HG03457 (cell line): ENCODE results near the gene JCHAIN.
A peak's percentile ranks its signal among the peaks of the same experiment; 100 is the strongest.
"Not testable (repeated sequence)": the region's sequence is repeated elsewhere in the genome, so short reads cannot be mapped to it uniquely, and the experiment has no call there.

Experiments
- ATAC-seq: cut with Tn5 transposase; IDR thresholded peaks from one replicate; pipeline ENCODE4 v1.9.1; 2021; ENCODE audit warnings: moderate number of reproducible peaks; ENCODE audit not compliant: unreplicated experiment

The JCHAIN gene

DNA sequence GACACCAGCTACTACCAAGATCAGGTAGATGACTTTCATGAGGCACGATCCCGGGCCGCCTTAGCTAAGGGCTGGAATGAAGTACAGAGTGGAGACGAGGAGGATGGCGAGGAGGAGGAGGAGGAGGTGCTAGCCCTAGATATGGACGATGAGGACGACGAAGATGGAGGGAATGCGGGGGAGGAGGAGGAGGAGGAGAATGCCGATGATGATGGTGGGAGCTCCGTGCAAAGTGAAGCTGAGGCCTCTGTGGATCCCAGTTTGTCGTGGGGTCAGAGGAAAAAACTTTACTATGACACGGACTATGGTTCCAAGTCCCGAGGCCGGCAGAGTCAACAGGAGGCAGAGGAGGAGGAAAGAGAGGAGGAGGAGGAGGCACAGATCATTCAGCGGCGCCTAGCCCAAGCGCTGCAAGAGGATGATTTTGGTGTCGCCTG, 22.5 kb upstream of the JCHAIN start:
- ATAC-seq, result no peak

DNA sequence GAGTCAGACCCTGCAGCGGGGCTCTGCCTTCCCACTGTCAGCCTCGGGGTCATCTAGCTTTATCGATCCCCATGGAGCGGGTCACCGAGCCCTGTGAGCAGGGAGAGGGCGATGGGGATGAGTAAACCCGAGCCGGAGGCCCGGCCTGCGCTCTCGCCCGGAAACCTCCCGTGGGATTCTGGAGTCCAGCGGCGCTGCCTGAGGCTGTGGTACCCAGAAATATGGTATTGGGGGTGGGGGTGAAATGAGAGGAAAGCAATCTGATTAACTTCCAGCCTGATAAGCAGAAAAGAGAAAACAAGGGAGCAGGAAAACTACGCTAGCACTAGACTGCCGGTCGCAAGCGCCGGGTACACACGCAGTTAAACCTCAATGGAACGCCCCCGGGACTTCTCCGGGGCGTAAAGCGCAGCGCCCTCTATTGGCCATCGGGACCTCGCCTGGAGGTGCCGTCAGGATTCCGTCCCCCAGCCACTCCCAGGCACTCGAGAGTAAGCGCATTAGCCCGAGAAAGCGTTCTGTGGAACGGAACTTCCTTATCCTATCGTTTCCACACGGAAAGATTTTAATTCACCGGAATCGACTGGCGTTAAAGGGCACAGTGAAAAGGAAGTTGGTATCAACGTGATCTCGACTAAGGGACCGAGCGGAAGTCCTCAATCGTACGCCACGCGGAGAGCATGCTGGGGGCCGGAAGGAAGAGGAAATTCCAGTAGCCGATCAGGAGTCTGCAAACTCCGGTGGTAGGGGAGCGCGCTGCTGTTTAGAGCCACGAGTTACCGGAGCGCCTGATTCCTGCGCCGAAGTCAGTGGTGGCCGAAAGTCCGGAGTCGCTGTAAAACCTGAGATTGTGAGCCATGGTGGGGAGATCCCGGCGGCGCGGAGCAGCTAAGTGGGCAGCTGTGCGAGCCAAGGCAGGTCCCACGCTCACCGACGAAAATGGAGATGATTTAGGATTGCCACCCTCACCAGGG, 21.8 kb upstream of the JCHAIN start, which contains the start of gene UTP3:
UTP3 (plus strand) TSS at position 712 of the 974 bp plus-strand sequence; CDS start at position 858, 146 bp downstream.
- ATAC-seq, result peak; percentile 90

DNA sequence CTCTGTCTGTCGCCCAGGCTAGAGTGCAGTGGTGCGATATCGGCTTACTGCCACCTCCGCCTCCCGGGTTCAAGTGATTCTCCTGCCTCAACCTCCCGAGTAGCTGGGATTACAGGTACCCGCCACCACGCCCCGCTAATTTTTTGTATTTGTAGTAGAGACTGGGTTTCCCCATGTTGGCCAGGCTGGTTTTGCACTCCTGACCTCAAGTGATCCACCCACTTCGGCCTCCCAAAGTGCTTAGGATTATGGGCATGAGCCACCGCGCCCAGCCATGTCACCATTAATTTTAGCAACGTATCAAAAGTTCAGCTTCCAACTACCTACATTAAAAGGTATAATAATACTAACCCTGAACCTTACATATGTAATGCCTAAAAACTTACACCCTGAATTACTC, 21.1 kb upstream of the JCHAIN start:
- ATAC-seq, result peak; percentile 2

DNA sequence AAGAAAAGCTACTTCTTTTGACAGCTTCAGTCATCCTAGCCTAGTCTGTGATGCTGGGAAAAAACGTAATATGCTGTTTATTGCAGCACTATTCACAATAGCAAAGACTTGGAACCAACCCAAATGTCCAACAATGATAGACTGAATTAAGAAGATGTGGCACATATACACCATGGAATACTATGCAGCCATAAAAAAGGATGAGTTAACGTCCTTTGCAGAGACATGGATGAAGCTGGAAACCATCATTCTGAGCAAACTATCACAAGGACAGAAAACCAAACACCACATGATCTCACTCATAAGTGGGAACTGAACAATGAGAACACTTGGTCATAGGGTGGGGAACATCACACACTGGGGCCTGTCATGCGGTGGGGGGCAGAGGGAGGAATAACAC, 15.8 kb upstream of the JCHAIN start:
- not testable (repeated sequence) for ATAC-seq

DNA sequence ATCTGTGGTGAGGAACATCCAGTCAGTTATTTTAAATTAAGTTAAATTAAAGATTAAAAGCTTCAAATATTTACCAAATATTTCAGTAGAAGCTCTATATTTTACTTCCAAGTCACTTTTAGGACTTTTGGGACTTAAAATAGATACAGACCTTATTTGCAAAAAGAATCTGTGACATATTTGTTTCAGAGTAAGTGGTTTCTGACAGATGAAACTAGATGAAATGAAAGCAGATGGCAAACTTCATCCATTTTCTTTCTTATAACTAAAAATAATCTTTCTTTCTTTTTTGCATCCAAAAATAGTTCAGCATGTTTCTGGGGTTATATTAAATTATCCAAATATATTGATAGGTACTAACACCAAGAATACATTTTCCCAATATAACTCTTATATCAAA, 15.4 kb upstream of the JCHAIN start:
- peak; percentile 42 for ATAC-seq

DNA sequence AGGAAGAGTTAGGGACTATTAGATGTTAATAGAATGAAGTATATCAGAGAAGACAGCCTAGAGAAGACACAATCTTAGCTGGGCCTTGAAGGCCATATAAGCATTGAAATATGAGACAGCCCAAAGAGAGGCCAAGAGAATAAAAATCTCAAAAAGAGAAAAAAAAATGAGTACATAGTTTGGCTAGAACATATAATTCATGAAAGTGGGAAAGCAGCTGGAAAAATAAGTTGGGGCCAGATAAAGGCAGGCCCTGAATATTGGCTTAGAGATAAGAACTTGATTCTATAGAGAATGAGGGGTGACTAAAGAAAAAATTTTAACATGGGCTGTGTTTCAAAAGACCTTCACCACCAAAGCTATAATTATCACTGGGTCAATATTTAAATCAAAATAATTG, 14.6 kb upstream of the JCHAIN start:
- no peak for ATAC-seq

DNA sequence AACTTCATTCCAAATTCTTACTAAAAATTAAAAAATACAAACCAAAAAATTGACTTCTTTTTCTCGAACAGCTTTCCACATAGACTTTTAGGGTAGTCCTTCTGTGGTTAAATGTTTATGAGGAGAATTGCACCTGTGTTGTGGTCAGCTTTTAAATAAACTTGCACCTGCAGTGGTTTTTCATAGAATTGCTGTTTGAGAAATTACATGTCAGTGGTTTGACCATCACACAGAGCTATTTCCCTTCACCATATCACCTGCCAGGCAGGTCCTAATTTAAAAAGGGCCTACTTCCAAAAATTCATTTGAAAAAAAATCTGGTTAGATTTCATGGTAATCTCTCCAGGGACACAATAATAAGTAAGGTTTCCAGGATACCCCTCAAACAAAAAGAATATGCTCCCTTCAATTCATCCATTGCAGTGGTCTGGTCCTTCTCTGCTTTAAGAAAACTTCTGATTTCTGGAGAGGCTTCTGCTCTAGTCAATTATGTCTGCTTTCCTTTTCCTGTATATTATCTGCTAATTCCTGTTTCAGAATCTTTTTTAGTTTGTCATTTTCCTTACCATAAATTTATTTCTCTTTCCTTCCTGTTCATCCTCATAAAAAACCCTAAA, 12.2 kb upstream of the JCHAIN start:
- peak; percentile 57 for ATAC-seq

DNA sequence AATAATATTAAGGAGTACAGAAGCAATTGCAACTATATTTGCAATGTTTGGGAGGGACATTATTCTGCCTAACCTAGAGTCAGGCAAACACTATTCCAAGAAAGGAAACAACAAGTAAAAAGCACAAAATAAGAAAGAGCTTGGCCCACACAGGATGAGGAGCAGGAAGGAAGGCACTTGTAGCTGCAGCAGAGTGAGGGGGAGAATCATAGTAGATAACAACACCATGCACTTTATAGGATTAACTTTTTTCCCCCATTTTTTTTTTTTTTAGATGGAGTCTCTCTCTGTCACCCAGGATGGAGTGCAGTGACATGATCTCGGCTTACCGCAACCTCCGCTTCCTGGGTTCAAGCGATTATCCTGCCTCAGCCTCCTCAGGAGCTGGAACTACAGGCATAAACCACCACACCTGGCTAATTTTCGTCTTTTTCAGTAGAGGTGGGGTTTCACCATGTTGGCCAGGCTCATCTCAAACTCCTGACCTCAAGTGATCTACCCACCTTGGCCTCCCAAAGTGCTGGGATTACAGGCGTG, 10.3 kb upstream of the JCHAIN start:
- no peak for ATAC-seq

DNA sequence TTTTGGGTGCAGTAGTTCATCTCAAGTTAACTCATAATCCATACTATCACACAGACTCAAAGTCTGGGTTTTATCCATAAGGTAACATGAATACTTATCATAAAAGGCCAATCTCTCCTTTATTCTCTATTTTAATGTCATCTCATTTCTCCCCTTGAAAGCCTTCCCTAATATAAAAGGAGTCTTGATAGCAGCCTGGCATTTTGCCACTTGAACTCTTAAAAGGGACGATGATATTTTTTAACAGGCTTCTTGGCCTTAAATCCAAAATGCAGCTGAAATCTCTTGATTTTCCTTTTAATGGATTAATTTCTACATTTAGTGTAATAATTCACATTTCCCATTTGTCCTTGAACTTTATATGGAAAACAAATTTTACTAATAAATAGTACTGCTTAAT, 8.4 kb upstream of the JCHAIN start:
- ATAC-seq, result no peak

DNA sequence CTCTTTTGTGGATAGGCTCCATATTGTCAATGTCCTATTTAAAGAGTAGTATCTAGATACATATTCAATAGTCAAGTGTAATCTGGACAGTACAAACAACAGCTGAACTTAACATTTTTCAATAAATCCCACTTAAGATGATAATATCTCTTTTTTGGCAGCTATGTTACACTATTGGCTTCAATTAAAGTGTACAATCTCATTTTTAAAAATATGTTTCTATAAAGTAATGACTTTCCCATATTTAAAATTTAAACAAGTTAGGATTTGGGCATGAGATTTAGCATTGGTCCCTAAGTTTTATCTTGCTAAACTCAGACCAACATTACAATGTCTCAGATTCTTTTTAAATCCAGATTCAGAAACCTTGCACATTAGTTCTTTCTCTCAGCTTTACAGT, 7.9 kb upstream of the JCHAIN start:
- no peak for ATAC-seq

DNA sequence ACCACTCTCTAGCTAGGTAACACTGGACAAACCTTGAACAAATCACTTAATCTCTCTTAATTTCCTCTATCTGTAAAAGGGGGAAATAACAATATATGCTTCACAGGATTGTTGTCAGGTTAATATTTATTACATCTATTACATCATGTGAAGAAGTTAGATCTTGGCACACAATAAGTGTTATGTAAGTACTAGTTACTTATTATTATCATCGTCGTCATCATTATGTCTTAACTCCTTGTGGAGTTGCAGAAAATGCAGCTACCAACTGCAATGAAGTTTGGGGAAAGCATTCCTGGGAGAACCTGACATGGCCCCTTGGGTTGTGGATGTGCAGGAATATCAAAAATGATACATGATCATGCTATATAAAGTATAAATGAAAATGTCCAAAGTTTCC, 4.8 kb upstream of the JCHAIN start:
- no peak for ATAC-seq

DNA sequence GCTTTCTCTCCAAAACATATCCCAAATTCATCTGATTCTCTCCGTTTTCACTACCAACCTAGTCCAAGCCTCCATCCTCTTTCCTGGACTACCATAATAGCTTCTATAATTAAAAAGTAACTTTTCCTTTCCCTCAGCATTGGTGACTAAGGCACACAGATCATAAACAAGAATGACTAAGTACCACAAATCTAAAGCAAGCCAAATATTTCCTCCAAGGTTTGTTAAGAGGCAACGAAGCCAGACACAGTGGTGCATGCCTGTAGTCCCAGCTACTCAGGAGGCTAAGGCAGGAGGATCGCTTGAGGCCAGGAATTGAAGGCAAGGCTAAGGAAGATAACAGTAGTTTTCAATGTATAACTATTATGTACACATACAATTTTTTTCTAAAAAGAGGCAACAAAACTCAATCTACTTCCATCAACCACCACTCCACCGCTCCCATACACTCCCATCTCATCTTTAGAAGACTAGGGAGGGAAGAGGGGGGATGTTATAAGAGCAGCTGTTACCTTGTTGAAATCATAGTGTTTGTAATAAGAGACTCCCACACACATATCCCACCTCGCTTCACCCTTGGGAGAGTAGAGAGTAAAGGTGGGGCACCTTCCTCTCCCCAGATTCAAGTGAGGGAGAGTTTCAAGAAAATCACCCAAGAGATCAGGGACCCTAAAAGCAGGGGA, 4.2 kb upstream of the JCHAIN start:
- ATAC-seq, result no peak

DNA sequence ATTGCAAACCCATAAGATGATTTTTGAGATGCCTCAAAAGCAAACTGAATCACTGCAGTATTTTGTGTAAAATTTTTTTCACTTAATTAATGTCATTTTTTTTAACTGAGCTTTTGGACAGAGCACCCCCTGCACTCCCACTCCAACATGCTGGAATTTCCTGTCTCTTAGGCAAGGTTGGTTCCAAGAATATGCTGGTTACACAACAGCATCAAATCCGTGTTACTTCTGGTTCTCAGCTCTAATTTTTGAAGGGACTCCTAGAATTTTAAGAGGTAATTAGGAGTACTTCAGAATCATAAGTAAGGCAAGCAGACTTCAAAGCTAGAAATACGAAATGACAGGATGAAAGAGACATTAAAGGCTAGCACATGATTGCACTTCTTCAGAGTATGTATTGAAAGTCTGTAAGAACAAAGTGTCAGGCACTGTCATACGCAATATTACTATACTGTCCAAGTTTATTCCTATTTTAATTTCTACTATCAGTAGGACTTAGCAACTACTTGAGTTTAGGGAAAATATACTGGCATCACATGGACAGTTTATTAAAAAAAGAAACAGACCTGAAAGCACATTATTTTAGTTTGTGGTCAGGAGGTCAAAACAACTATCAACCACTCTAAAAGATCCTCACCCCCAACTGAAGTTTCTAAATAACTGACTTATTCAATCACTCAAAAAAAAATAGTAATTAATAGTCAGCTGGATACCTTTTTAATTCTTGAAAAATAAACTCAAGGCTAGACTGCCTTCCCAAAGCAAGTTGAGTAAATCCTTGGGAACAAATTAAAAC, 1.6 kb upstream of the JCHAIN start:
- ATAC-seq, result no peak

DNA sequence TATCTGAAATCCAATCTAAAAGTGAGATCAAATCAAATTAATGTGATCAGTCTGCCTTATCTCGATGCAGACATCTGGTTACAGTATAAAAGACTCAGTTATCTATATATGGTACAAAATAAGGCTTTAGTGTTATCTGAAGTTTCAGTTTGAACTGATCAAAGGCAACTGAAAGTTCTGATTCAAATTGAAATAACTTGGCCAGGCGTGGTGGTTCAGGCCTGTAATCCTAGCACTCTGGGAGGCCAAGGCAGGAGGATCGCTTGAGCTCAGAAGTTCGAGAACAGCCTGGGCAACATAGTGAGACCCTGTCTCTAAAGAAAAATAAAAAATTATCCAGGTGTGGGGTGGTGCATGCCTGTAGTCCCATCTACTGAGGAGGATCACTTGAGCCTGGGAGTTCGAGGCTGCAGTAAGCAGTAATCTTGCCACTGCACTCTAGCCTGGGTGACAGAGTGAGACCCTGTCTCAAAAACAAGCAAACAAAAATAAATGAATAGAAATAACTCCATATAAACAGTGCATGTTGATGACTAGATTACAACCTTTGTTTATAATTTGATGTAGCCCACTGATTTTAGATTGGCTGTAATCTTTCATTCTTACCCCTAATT, 4.9 kb downstream of the JCHAIN start:
- ATAC-seq, result peak; percentile 69

DNA sequence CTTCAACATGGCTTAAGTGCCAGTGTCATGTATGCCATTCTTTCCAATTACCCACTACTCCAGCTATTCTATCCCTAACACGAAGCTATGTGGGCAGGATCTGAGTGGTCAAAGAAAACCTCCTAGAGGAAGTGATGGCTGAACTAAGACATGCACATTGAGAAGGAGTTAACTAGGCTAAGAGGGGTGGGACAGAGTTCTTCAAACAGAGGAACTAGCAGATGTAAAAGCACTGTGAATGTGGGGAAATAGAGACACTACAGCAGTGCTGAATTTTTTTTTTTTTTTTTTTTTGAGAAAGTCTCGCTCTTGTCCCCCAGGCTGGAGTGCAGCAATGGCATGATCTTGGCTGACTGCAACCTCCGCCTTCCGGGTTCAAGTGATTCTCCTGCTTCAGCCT, 6.2 kb downstream of the JCHAIN start:
- no peak for ATAC-seq

DNA sequence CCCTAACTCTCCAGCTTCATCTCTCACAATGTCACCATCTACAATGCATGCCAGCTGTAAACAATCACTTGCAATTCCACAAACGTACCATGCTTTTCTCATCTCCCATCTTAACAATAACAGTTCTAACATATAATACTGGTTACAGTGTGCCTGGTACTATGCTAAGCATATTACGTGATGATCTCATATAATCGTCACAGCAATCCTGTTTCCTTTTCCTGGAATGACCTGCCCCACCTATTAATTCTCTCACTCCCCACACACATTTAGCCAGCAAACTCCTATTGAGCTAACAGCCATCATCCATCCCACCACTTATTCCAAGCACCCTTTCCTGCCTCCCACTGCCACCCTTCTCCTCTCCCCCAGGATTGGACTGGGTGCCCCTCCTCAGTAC, 7.9 kb downstream of the JCHAIN start:
- no peak for ATAC-seq

DNA sequence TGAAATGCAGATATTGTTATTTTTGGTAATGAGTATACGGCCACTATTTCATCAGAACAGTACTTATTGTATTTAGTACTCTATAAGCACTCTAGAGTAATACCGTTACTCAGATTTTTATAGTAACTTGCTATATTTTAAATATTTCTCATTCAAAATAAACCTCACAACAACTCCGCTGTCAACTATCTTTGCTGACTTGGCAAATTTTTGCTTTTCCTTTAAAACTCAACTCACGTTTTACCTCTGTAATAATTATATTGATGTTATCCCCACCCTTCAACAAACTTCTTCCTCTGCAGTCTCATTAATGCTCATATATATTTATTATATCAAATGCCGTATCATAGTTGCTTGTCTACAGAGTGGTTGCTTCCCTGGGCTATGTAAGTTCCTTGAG, 9.0 kb downstream of the JCHAIN start:
- ATAC-seq, result no peak

DNA sequence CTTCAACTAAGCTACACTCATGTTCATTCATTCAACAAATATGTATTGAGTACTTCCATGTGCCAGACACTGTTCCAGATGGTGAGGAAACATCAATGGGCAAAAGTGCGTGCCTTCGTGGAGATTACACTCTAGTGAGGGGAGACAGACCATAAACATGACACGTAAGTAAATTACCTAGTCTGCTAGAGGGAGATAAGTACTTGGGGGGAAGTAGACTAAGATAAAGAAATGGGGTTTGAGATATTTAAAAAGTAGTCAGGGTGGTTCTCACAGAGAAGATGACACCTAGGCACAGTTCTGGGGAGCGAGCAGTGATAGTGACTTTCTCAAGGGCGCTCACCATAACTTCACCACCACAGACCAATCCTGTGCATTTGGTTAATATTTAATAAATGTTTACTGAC, 11.7 kb downstream of the JCHAIN start:
- no peak for ATAC-seq

DNA sequence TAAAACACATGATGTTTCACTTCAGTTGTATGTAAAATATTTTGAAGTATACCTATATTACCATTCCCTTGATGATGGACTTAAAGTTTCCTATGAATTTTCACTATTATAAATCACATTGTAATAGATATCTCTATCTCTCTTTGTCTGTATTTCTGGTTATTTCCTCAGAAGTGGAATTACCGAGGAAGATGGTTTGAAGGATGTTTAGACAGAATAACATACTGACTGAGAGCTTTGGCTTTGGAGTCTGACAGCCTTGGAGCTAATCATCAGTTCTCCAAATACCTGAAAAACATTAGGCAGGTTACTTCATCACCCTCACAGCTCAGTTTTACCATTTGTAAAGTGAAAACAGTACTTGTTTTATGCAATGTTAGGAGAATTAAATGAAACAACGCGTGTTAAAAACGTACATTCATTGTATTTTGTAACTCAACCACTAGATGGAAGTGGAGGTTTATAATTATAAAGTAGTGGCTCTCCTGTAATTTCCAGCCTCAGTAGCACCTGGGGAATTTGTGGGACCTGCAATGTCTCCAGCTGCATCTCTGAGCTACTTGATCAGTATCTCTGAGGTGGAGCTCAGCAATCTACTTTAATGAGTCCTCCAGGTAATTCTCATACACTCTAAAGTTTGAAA, 14.3 kb downstream of the JCHAIN start:
- no peak for ATAC-seq

DNA sequence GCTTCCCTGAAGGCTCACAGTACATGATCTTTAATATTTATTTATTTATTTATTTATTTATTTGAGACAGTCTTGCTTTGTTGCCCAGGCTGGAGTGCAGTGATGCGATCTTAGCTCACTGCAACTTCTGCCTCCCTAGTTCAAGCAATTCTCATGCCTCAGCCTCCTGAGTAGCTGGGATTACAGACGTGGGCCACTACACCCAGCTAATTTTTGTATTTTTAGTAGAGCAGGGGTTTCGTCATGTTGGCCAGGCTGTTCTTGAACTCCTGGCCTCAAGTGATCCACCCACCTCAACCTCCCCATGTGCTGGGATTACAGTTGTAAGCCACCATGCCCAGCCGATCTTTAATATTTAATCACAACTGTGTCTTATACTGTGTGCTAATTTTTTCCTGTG, 15.6 kb downstream of the JCHAIN start:
- not testable (repeated sequence) for ATAC-seq
